H9 (cell line): ENCODE results near the gene SPTAN1. TPM values are rescaled to one million over a fixed set of nuclear protein-coding genes. Genes with fewer than 3 reads are reported as not detected.

Experiments
- DNase-seq: peaks from one replicate; pipeline ENCODE4 v3.0.0-alpha.2; 2017
- H2AFZ ChIP-seq: one replicate; pipeline ENCODE4 v1.6.1; 2013; ENCODE audit warnings: mild to moderate bottlenecking, low read length, control low read depth, moderate library complexity
- H2AK5ac ChIP-seq: 2 replicates; pipeline ENCODE4 v1.6.1; 2013; ENCODE audit warnings: low read length, control low read depth, mixed read lengths; ENCODE audit not compliant: insufficient read length
- H2BK120ac ChIP-seq: one replicate; pipeline ENCODE4 v1.6.1; 2013; ENCODE audit warnings: low read depth, mild to moderate bottlenecking, low read length, control low read depth, inconsistent platforms; ENCODE audit not compliant: poor library complexity, severe bottlenecking
- H2BK12ac ChIP-seq: 2 replicates; pipeline ENCODE4 v1.6.1; 2013; ENCODE audit warnings: low read length, control low read depth, mixed read lengths, low read depth; ENCODE audit not compliant: insufficient read length
- H2BK15ac ChIP-seq: 2 replicates; pipeline ENCODE4 v1.6.1; 2013; ENCODE audit warnings: low read depth, low read length, control low read depth
- H2BK20ac ChIP-seq: one replicate; pipeline ENCODE4 v1.6.1; 2013; ENCODE audit warnings: low read depth, mild to moderate bottlenecking, low read length, control low read depth, inconsistent platforms; ENCODE audit not compliant: poor library complexity, severe bottlenecking
- H2BK5ac ChIP-seq: 2 replicates; pipeline ENCODE4 v1.6.1; 2013; ENCODE audit warnings: low read length, control low read depth, mixed read lengths; ENCODE audit not compliant: insufficient read length
- H3K14ac ChIP-seq: 2 replicates; pipeline ENCODE4 v1.6.1; 2013; ENCODE audit warnings: low read length, control low read depth; ENCODE audit not compliant: insufficient read depth
- H3K18ac ChIP-seq: 2 replicates; pipeline ENCODE4 v1.6.1; 2013; ENCODE audit warnings: low read depth, mild to moderate bottlenecking, mixed read lengths, low read length, control low read depth; ENCODE audit not compliant: insufficient read length
- H3K23ac ChIP-seq: 2 replicates; pipeline ENCODE4 v1.6.1; 2013; ENCODE audit warnings: low read length, control low read depth, mixed read lengths, low read depth; ENCODE audit not compliant: insufficient read length
- H3K23me2 ChIP-seq: 2 replicates; pipeline ENCODE4 v1.6.1; 2013; ENCODE audit warnings: low read depth, mild to moderate bottlenecking, mixed read lengths, low read length, control low read depth; ENCODE audit not compliant: insufficient read length, poor library complexity, severe bottlenecking
- H3K27ac ChIP-seq: 2 replicates; pipeline ENCODE4 v1.5.1; 2013; ENCODE audit warnings: low read length, control low read depth, mixed read lengths, low read depth; ENCODE audit not compliant: insufficient read length
- H3K27me3 ChIP-seq: 2 replicates; pipeline ENCODE4 v1.6.1; 2013; ENCODE audit warnings: low read length, control low read depth, inconsistent platforms; ENCODE audit not compliant: insufficient read depth
- H3K4ac ChIP-seq: 2 replicates; pipeline ENCODE4 v1.6.1; 2013; ENCODE audit warnings: low read depth, mild to moderate bottlenecking, control low read depth, inconsistent platforms, low read length, moderate library complexity
- H3K4me1 ChIP-seq: 2 replicates; pipeline ENCODE4 v1.6.1; 2013; ENCODE audit warnings: low read length, control low read depth, inconsistent platforms; ENCODE audit not compliant: insufficient read depth
- H3K4me2 ChIP-seq: 2 replicates; pipeline ENCODE4 v1.6.1; 2013; ENCODE audit warnings: low read length, control low read depth, mixed read lengths; ENCODE audit not compliant: insufficient read length, insufficient read depth
- H3K56ac ChIP-seq: 2 replicates; pipeline ENCODE4 v1.6.1; 2013; ENCODE audit warnings: low read depth, mild to moderate bottlenecking, mixed read lengths, low read length, control low read depth; ENCODE audit not compliant: insufficient read length
- H3K79me1 ChIP-seq: 2 replicates; pipeline ENCODE4 v1.6.1; 2013; ENCODE audit warnings: low read depth, mild to moderate bottlenecking, moderate library complexity, low read length, control low read depth, inconsistent platforms; ENCODE audit not compliant: insufficient read depth, poor library complexity, severe bottlenecking
- H3K79me2 ChIP-seq: 2 replicates; pipeline ENCODE4 v1.6.1; 2013; ENCODE audit warnings: low read length, control low read depth, inconsistent platforms; ENCODE audit not compliant: insufficient read depth
- H3K9ac ChIP-seq: 2 replicates; pipeline ENCODE4 v1.6.1; 2013; ENCODE audit warnings: low read length, control low read depth, mixed read lengths; ENCODE audit not compliant: insufficient read length; ENCODE audit errors: extremely low read depth
- H3K9me3 ChIP-seq: one replicate; pipeline ENCODE4 v1.6.1; 2013; ENCODE audit warnings: low read depth, low read length, inconsistent platforms; ENCODE audit not compliant: control insufficient read depth
- H3T11ph ChIP-seq: one replicate; pipeline ENCODE4 v1.6.1; 2013; ENCODE audit warnings: mild to moderate bottlenecking, low read length, control low read depth, inconsistent platforms
- H4K20me1 ChIP-seq: one replicate; pipeline ENCODE4 v1.6.1; 2013; ENCODE audit not compliant: control insufficient read depth, insufficient read length, insufficient read depth
- H4K5ac ChIP-seq: 2 replicates; pipeline ENCODE4 v1.6.1; 2013; ENCODE audit warnings: low read depth, mild to moderate bottlenecking, mixed read lengths, low read length, control low read depth; ENCODE audit not compliant: insufficient read length
- H4K8ac ChIP-seq: replicated peaks from 2 replicates; pipeline ENCODE4 v1.6.1; 2013; ENCODE audit warnings: low read length, control low read depth, mixed read lengths, low read depth; ENCODE audit not compliant: insufficient read length
- H4K91ac ChIP-seq: 2 replicates; pipeline ENCODE4 v1.6.1; 2013; ENCODE audit warnings: low read depth, mild to moderate bottlenecking, moderate library complexity, mixed read lengths, low read length, control low read depth; ENCODE audit not compliant: insufficient read length
- H3K27ac Mint-ChIP-seq, 3 experiments: 2 replicates in 2 of 3; 3 replicates in 1 of 3; pipeline ENCODE4 v1.8.0; 2020 to 2021; ENCODE audit warnings: mixed read lengths in 3 of 3, mild to moderate bottlenecking in 1 of 3, moderate library complexity in 1 of 3
- H3K27me3 Mint-ChIP-seq: 2 replicates; pipeline ENCODE4 v1.8.0; 2021; ENCODE audit warnings: low read depth, mild to moderate bottlenecking, moderate library complexity, mixed read lengths
- H3K36me3 Mint-ChIP-seq, 3 experiments: 2 replicates in 2 of 3; 3 replicates in 1 of 3; pipeline ENCODE4 v1.8.0; 2020 to 2021; ENCODE audit warnings: low read depth in 3 of 3, mixed read lengths in 3 of 3; ENCODE audit not compliant: insufficient read depth in 1 of 3
- H3K4me1 Mint-ChIP-seq, 2 experiments: 2 replicates each; pipeline ENCODE4 v1.8.0; 2020; ENCODE audit warnings: mixed read lengths in 2 of 2
- H3K4me3 Mint-ChIP-seq, 2 experiments: 2 replicates in 1 of 2; 3 replicates in 1 of 2; pipeline ENCODE4 v1.8.0; 2020 to 2021; ENCODE audit warnings: mild to moderate bottlenecking in 2 of 2, mixed read lengths in 2 of 2, moderate library complexity in 1 of 2
- H3K9me3 Mint-ChIP-seq, 2 experiments: 2 replicates in 1 of 2; 3 replicates in 1 of 2; pipeline ENCODE4 v1.8.0; 2020; ENCODE audit warnings: mild to moderate bottlenecking in 2 of 2, mixed read lengths in 2 of 2, moderate library complexity in 1 of 2
- WGBS: extraction: QIAGEN DNeasy Blood & Tissue Kit; methylation state at CpG from one replicate; pipeline ENCODE4 v1.1.7; 2013; ENCODE audit warnings: missing lambda C conversion rate, low lambda C conversion rate, mixed read lengths; ENCODE audit not compliant: insufficient read length; ENCODE audit errors: extremely low coverage; 5-methylcytosine and 5-hydroxymethylcytosine counted together
- total RNA-seq: library from RNA; stranded (reverse); gene quantifications from 2 replicates; pipeline ENCODE4 v1.2.1, GENCODE V29; 2021
- TF ChIP-seq, protein P1 (sequence below): fragments of 200-600 bp; sonication (generic); conservative IDR thresholded peaks from 3 replicates; pipeline ENCODE4 v1.8.0; 2021; ENCODE audit warnings: antibody characterized with exemption, mild to moderate bottlenecking

Gene SPTAN1
- total RNA-seq, 1 experiment from 2014 or later = 213 TPM

DNA sequence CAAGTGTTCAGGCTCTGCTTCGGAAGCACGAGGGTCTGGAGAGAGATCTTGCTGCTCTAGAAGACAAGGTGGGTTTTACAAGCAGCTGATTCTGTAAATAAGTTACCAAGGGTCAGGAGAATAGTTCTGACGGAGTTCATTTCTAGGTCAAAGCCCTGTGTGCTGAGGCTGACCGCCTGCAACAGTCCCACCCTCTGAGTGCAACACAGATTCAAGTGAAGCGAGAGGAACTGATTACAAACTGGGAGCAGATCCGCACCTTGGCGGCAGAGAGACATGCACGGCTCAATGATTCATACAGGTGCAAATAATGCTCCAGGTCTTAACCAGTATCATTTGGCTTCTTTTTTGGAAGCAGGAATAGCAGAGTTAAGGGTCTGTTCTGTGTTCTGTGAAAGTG lies 24.8 kb downstream of the SPTAN1 start:
- no peak overlapping the region for H4K8ac ChIP-seq
- Mint-ChIP-seq H3K27me3 (no peaks in the 10 kb centered on the region), H3K9me3 (no peaks in the 10 kb centered on the region; a peak in 1 of 5 replicates), H3K27ac (no peak overlapping the region), H3K4me3 (no peak overlapping the region), H3K36me3 (peaks cover 26 to 85% (median 83%) of the 10 kb centered on the region in 3 experiments; a peak in 6 of 7 replicates), H3K4me1 (no peaks in the 10 kb centered on the region)
- no peak for DNase-seq
- H3K14ac ChIP-seq = no peak overlapping the region
- no peak overlapping the region for H2AK5ac ChIP-seq
- H4K5ac ChIP-seq = no peak overlapping the region
- no peak overlapping the region for H3K4ac ChIP-seq
- no peak overlapping the region for H4K91ac ChIP-seq
- no peak overlapping the region for H2BK12ac ChIP-seq
- no peak overlapping the region for H2BK15ac ChIP-seq
- no peak overlapping the region for H2BK5ac ChIP-seq
- H3K9ac ChIP-seq = no peak overlapping the region
- H3K79me1 ChIP-seq = no peaks in the 10 kb centered on the region
- no peak overlapping the region for H3K23ac ChIP-seq
- H3K9me3 ChIP-seq = no peaks in the 10 kb centered on the region
- TF ChIP-seq, protein P1, sequence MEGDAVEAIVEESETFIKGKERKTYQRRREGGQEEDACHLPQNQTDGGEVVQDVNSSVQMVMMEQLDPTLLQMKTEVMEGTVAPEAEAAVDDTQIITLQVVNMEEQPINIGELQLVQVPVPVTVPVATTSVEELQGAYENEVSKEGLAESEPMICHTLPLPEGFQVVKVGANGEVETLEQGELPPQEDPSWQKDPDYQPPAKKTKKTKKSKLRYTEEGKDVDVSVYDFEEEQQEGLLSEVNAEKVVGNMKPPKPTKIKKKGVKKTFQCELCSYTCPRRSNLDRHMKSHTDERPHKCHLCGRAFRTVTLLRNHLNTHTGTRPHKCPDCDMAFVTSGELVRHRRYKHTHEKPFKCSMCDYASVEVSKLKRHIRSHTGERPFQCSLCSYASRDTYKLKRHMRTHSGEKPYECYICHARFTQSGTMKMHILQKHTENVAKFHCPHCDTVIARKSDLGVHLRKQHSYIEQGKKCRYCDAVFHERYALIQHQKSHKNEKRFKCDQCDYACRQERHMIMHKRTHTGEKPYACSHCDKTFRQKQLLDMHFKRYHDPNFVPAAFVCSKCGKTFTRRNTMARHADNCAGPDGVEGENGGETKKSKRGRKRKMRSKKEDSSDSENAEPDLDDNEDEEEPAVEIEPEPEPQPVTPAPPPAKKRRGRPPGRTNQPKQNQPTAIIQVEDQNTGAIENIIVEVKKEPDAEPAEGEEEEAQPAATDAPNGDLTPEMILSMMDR = no peak
- no peaks in the 10 kb centered on the region for H3K23me2 ChIP-seq
- H3K27ac ChIP-seq = no peak overlapping the region
- H3K4me1 ChIP-seq = no peaks in the 10 kb centered on the region
- no CpG with 5 or more reads among the region's 8 CpGs for WGBS
- no peaks in the 10 kb centered on the region for H3K79me2 ChIP-seq
- H2AFZ ChIP-seq = no peak overlapping the region
- H3K56ac ChIP-seq = no peak overlapping the region
- no peak overlapping the region for H2BK20ac ChIP-seq
- no peak overlapping the region for H3K4me2 ChIP-seq
- no peaks in the 10 kb centered on the region for H3K27me3 ChIP-seq
- no peak overlapping the region for H3K18ac ChIP-seq
- no peak overlapping the region for H3T11ph ChIP-seq
- no peaks in the 10 kb centered on the region for H4K20me1 ChIP-seq
- no peak overlapping the region for H2BK120ac ChIP-seq
